HepG2 (cell line): Measurements from ENCODE around the gene ZDHHC16. TPM values are rescaled to one million over a fixed set of nuclear protein-coding genes. Genes with fewer than 3 reads are reported as not detected.

Experiments used
- AHDC1 ChIP-seq: sonication (generic); formaldehyde crosslinking; IDR thresholded peaks from 2 replicates; pipeline ENCODE4 v1.5.1; 2020; ENCODE audit warnings: mild to moderate bottlenecking, missing genetic modification reagents, borderline replicate concordance
- ATF3 ChIP-seq: sonication (generic); formaldehyde crosslinking; IDR thresholded peaks from 2 replicates; pipeline ENCODE4 v1.4.0; 2020; ENCODE audit warnings: missing genetic modification reagents
- BHLHE40 ChIP-seq: IDR thresholded peaks from 2 replicates; pipeline ENCODE4 v1.6.1; 2011; ENCODE audit warnings: low read length, improper control_type of control experiment
- CENPBD1 ChIP-seq: sonication (generic); formaldehyde crosslinking; IDR thresholded peaks from 2 replicates; pipeline ENCODE4 v1.8.0; 2022; ENCODE audit warnings: missing genetic modification reagents, low read depth, mild to moderate bottlenecking, borderline replicate concordance
- IKZF1 ChIP-seq: fragments of 450-650 bp; IDR thresholded peaks from 2 replicates; pipeline ENCODE4 v1.7.1; 2016
- MIER3 ChIP-seq: IDR thresholded peaks from 2 replicates; pipeline ENCODE4 v1.6.1; 2016; ENCODE audit warnings: missing compliant biosample characterization, borderline replicate concordance
- PCBP2 ChIP-seq: fragments of 200-400 bp; formaldehyde crosslinking; optimal IDR thresholded peaks from 2 replicates; pipeline ENCODE3; 2018; ENCODE audit warnings: low read length, low read depth; ENCODE audit not compliant: poor library complexity, severe bottlenecking
- SMYD3 ChIP-seq: sonication (generic); formaldehyde crosslinking; IDR thresholded peaks from 2 replicates; pipeline ENCODE4 v1.8.1; 2023; ENCODE audit warnings: mild to moderate bottlenecking, missing genetic modification reagents
- SSRP1 ChIP-seq: IDR thresholded peaks from 2 replicates; pipeline ENCODE4 v1.6.1; 2016; ENCODE audit warnings: control low read depth
- THAP8 ChIP-seq: sonication (generic); formaldehyde crosslinking; IDR thresholded peaks from 2 replicates; pipeline ENCODE4 v1.5.1; 2020; ENCODE audit warnings: missing genetic modification reagents, mild to moderate bottlenecking, borderline replicate concordance
- ZNF496 ChIP-seq: sonication (generic); formaldehyde crosslinking; IDR thresholded peaks from 2 replicates; pipeline ENCODE4 v1.8.1; 2023; ENCODE audit warnings: mild to moderate bottlenecking, moderate library complexity, missing genetic modification reagents; ENCODE audit not compliant: insufficient replicate concordance
- ZNF562 ChIP-seq: sonication (generic); formaldehyde crosslinking; IDR thresholded peaks from 2 replicates; pipeline ENCODE4 v1.8.0; 2022; ENCODE audit warnings: missing genetic modification reagents, borderline replicate concordance
- ZNF563 ChIP-seq: sonication (generic); formaldehyde crosslinking; IDR thresholded peaks from 2 replicates; pipeline ENCODE4 v1.8.0; 2022; ENCODE audit warnings: mild to moderate bottlenecking, moderate library complexity, missing genetic modification reagents
- ZNF569 ChIP-seq: sonication (generic); formaldehyde crosslinking; IDR thresholded peaks from 2 replicates; pipeline ENCODE4 v1.5.0; 2020; ENCODE audit warnings: mild to moderate bottlenecking, missing genetic modification reagents, moderate library complexity, borderline replicate concordance
- polyA plus RNA-seq, 8 experiments: library from polyadenylated mRNA; depleted of rRNA in 3 of 8; stranded (reverse) in 7 of 8; unstranded in 1 of 8; fragments of >200 nt; fragmentation: Illumina TruSeq in 4 of 8; extraction: Trizol in 4 of 8; gene quantifications; 2 replicates each; pipeline versions ENCODE4 v1.2.1 to v1.2.3, GENCODE V29; 2011 to 2016; ENCODE audit warnings: low read depth in 4 of 8, missing spikeins in 1 of 8, mixed read lengths in 1 of 8; ENCODE audit not compliant: insufficient read depth in 1 of 8
- total RNA-seq, 5 experiments: library from RNA; depleted of rRNA; stranded (reverse); fragments of >200 nt; fragmentation: Illumina TruSeq; extraction: Trizol; gene quantifications; 2 replicates each; pipeline ENCODE4 v1.2.3, GENCODE V29; 2016; ENCODE audit warnings: low read depth in 1 of 5
- TF ChIP-seq, protein P1 (sequence below): sonication (generic); formaldehyde crosslinking; IDR thresholded peaks from 2 replicates; pipeline ENCODE4 v1.5.1; 2020; ENCODE audit warnings: mild to moderate bottlenecking, missing genetic modification reagents, borderline replicate concordance
- TF ChIP-seq, protein P2 (sequence below): sonication (generic); formaldehyde crosslinking; conservative IDR thresholded peaks from 2 replicates; pipeline ENCODE4 v1.8.0; 2022; ENCODE audit warnings: low read depth, missing genetic modification reagents
- TF ChIP-seq, protein P3 (sequence below): fragments of 450-650 bp; IDR thresholded peaks from 2 replicates; pipeline ENCODE4 v1.6.1; 2017

Gene ZDHHC16
- total and polyA plus RNA-seq, 2 of the 13 experiments (the other 11 are each of a cell fraction or from before 2014, with no cell fraction given): 40.8 to 41.8 TPM

GRCh38 chr10:97425964-97426775, 19.8 kb upstream of the ZDHHC16 start, which contains the start of gene PGAM1 (continued):
- no peak for TF ChIP-seq ZNF569 (CRISPR knock-in tag)
- TF ChIP-seq, protein P1, sequence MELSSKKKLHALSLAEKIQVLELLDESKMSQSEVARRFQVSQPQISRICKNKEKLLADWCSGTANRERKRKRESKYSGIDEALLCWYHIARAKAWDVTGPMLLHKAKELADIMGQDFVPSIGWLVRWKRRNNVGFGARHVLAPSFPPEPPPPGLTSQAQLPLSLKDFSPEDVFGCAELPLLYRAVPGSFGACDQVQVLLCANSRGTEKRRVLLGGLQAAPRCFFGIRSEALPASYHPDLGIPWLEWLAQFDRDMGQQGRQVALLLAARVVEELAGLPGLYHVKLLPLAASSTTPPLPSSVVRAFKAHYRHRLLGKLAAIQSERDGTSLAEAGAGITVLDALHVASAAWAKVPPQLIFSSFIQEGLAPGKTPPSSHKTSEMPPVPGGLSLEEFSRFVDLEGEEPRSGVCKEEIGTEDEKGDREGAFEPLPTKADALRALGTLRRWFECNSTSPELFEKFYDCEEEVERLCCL (CRISPR knock-in tag): no peak
- TF ChIP-seq PCBP2: no peak
- no peak for TF ChIP-seq CENPBD1 (CRISPR knock-in tag)
- TF ChIP-seq, protein P2, sequence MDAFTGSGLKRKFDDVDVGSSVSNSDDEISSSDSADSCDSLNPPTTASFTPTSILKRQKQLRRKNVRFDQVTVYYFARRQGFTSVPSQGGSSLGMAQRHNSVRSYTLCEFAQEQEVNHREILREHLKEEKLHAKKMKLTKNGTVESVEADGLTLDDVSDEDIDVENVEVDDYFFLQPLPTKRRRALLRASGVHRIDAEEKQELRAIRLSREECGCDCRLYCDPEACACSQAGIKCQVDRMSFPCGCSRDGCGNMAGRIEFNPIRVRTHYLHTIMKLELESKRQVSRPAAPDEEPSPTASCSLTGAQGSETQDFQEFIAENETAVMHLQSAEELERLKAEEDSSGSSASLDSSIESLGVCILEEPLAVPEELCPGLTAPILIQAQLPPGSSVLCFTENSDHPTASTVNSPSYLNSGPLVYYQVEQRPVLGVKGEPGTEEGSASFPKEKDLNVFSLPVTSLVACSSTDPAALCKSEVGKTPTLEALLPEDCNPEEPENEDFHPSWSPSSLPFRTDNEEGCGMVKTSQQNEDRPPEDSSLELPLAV (CRISPR knock-in tag): no peak
- no peak for TF ChIP-seq SSRP1 (CRISPR knock-in tag)
- no peak for TF ChIP-seq THAP8 (CRISPR knock-in tag)
- 0 out of 2 replicates have a peak, but pooled peaks have one; percentile 20 for TF ChIP-seq BHLHE40
- no peak for TF ChIP-seq ZNF562 (CRISPR knock-in tag)
- no peak for TF ChIP-seq IKZF1
- no peak for TF ChIP-seq AHDC1
- TF ChIP-seq MIER3 (CRISPR knock-in tag): no peak; the same call in 1 of the 2 replicates
- TF ChIP-seq, protein P3, sequence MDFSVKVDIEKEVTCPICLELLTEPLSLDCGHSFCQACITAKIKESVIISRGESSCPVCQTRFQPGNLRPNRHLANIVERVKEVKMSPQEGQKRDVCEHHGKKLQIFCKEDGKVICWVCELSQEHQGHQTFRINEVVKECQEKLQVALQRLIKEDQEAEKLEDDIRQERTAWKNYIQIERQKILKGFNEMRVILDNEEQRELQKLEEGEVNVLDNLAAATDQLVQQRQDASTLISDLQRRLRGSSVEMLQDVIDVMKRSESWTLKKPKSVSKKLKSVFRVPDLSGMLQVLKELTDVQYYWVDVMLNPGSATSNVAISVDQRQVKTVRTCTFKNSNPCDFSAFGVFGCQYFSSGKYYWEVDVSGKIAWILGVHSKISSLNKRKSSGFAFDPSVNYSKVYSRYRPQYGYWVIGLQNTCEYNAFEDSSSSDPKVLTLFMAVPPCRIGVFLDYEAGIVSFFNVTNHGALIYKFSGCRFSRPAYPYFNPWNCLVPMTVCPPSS: no peak
- peak; percentile 56; the same call in 1 of the 2 replicates for TF ChIP-seq ATF3
- no peak for TF ChIP-seq ZNF496 (CRISPR knock-in tag)
- TF ChIP-seq ZNF563 (CRISPR knock-in tag): peak; percentile 48; the same call in 1 of the 2 replicates
- no peak for TF ChIP-seq SMYD3
